Endothelial cell of umbilical vein (primary cell): ENCODE results near the gene RGP1. TPM values are rescaled to one million over a fixed set of nuclear protein-coding genes. Genes with fewer than 3 reads are reported as not detected.

ENCODE experiments used
- BruUV-seq: library from RNA; stranded (reverse); fragments of 400-500 nt; replicated peaks from 2 replicates; lab custom pipeline; 2021; lab: Mats Ljungman, UMichigan
- CTCF ChIA-PET: fragments of 300-600, 350-600 bp; sonication (Branson Sonifier 250); formaldehyde crosslinking; loops from one replicate; lab custom pipeline; 2021; ENCODE audit warnings: antibody characterized with exemption, inconsistent platforms; lab: Charles Lee
- POLR2A ChIA-PET: fragments of 300-600, 350-600 bp; sonication (Branson Sonifier 250); formaldehyde crosslinking; loops from one replicate; lab custom pipeline; 2021; ENCODE audit warnings: antibody characterized with exemption, inconsistent platforms; lab: Charles Lee
- DNase-seq: peaks from one replicate; pipeline ENCODE4 v3.0.0-alpha.2; 2011; ENCODE audit warnings: low read depth, low spot score
- FAIRE-seq: peaks from 2 replicates; lab custom pipeline; 2011; peaks lifted over from hg19 to GRCh38; lab: Jason Lieb, UNC
- H2AFZ ChIP-seq: 2 replicates; pipeline ENCODE4 v1.6.0; 2012; ENCODE audit warnings: low read depth, low read length, control low read depth, inconsistent platforms
- H3K27ac ChIP-seq: 2 replicates; pipeline ENCODE4 v1.5.1; 2011; ENCODE audit warnings: low read depth, mild to moderate bottlenecking, control low read depth, low read length, moderate library complexity; ENCODE audit not compliant: insufficient read depth
- H3K27me3 ChIP-seq, 2 experiments: 2 replicates each; pipeline versions ENCODE4 v1.6.0 to v1.6.1; 2011; ENCODE audit warnings: low read length in 2 of 2, mixed read lengths in 1 of 2; ENCODE audit not compliant: control insufficient read depth in 2 of 2, insufficient read depth in 2 of 2
- H3K36me3 ChIP-seq, 2 experiments: 2 replicates in 1 of 2; 3 replicates in 1 of 2; pipeline ENCODE4 v1.5.1; 2011; ENCODE audit warnings: low read length in 2 of 2, mild to moderate bottlenecking in 1 of 2, moderate library complexity in 1 of 2; ENCODE audit not compliant: control insufficient read depth in 2 of 2, insufficient read depth in 2 of 2; ENCODE audit errors: extremely low read depth in 1 of 2
- H3K4me1 ChIP-seq: 3 replicates; pipeline ENCODE4 v1.5.1; 2011; ENCODE audit warnings: mild to moderate bottlenecking, low read length; ENCODE audit not compliant: control insufficient read depth, insufficient read depth; ENCODE audit errors: extremely low read depth
- H3K4me2 ChIP-seq: 2 replicates; pipeline ENCODE4 v1.6.1; 2011; ENCODE audit warnings: low read length, control low read depth, mixed read lengths; ENCODE audit not compliant: insufficient read depth
- H3K4me3 ChIP-seq, 3 experiments: fragments of 200-600 bp in 1 of 3; sonication (generic), shearing (Covaris generic) in 1 of 3; replicated peaks in 1 of 3; 2 replicates each; pipeline ENCODE4 v1.5.1; 2011 to 2016; ENCODE audit warnings: control low read depth in 3 of 3, low read length in 3 of 3, mild to moderate bottlenecking in 2 of 3, inconsistent platforms in 1 of 3, low read depth in 1 of 3, moderate library complexity in 1 of 3; ENCODE audit not compliant: insufficient read depth in 1 of 3
- H3K79me2 ChIP-seq: 2 replicates; pipeline ENCODE4 v1.6.0; 2012; ENCODE audit warnings: low read length, inconsistent platforms; ENCODE audit not compliant: control insufficient read depth, insufficient read depth
- H3K9ac ChIP-seq: replicated peaks from 2 replicates; pipeline ENCODE3; 2011; ENCODE audit warnings: low read length, control low read depth; ENCODE audit not compliant: insufficient read depth; ENCODE audit errors: extremely low read depth
- H3K9me1 ChIP-seq: replicated peaks from 3 replicates; pipeline ENCODE4 v1.6.0; 2011; ENCODE audit warnings: mild to moderate bottlenecking, low read length; ENCODE audit not compliant: control insufficient read depth, insufficient read depth; ENCODE audit errors: extremely low read depth
- H3K9me3 ChIP-seq: replicated peaks from 2 replicates; pipeline ENCODE4 v1.5.1; 2012; ENCODE audit warnings: low read length, inconsistent platforms; ENCODE audit not compliant: control insufficient read depth, insufficient read depth
- H4K20me1 ChIP-seq: replicated peaks from 2 replicates; pipeline ENCODE3; 2011; ENCODE audit warnings: mild to moderate bottlenecking, low read length; ENCODE audit not compliant: control insufficient read depth, insufficient read depth; ENCODE audit errors: extremely low read depth
- CTCF ChIP-seq, 2 donors: IDR thresholded peaks; 1 replicate in 1 of 2; 2 replicates in 1 of 2; pipeline ENCODE4 v1.5.1; 2011; ENCODE audit warnings: low read length in 2 of 2, mild to moderate bottlenecking in 2 of 2, moderate library complexity in 2 of 2, control low read depth in 1 of 2, inconsistent platforms in 1 of 2, low read depth in 1 of 2; ENCODE audit not compliant: insufficient read depth in 1 of 2; ENCODE audit errors: extremely low read depth in 1 of 2
- EZH2 ChIP-seq: IDR thresholded peaks from 2 replicates; pipeline ENCODE4 v1.6.1; 2012; ENCODE audit warnings: borderline replicate concordance, low read depth, mild to moderate bottlenecking, moderate library complexity, low read length, inconsistent platforms; ENCODE audit not compliant: severe bottlenecking
- FOS ChIP-seq: IDR thresholded peaks from 2 replicates; pipeline ENCODE4 v1.6.1; 2011; ENCODE audit warnings: mild to moderate bottlenecking, low read length, moderate library complexity, borderline replicate concordance; ENCODE audit not compliant: insufficient read depth
- GATA2 ChIP-seq: IDR thresholded peaks from 2 replicates; pipeline ENCODE4 v1.7.0; 2011; ENCODE audit warnings: low read depth, mild to moderate bottlenecking, moderate library complexity, mixed read lengths, low read length; ENCODE audit not compliant: insufficient read length, insufficient read depth
- JUN ChIP-seq: IDR thresholded peaks from 2 replicates; pipeline ENCODE4 v1.6.1; 2011; ENCODE audit warnings: borderline replicate concordance, low read depth; ENCODE audit not compliant: insufficient read length, insufficient read depth
- MAX ChIP-seq: IDR thresholded peaks from 2 replicates; pipeline ENCODE4 v1.6.1; 2011; ENCODE audit not compliant: insufficient read depth, insufficient read length
- MYC ChIP-seq: IDR thresholded peaks from one replicate; pipeline ENCODE4 v1.6.1; 2011; ENCODE audit warnings: mild to moderate bottlenecking, low read depth, low read length
- POLR2A ChIP-seq: IDR thresholded peaks from 2 replicates; pipeline ENCODE4 v1.6.1; 2012; ENCODE audit warnings: low read depth, mild to moderate bottlenecking, control low read depth, low read length
- POLR2AphosphoS5 ChIP-seq: IDR thresholded peaks from 2 replicates; pipeline ENCODE4 v1.6.1; 2012; ENCODE audit warnings: low read depth, mild to moderate bottlenecking, control low read depth, low read length, moderate library complexity; ENCODE audit not compliant: insufficient read depth
- dilution Hi-C: fragments of 300-500 bp; cut with MboI; formaldehyde crosslinking; loops from one replicate; pipeline ENCODE4 v1.15.0; 2019; ENCODE audit warnings: low sequenced_read_pairs; ENCODE audit not compliant: extremely low pct_ligation_motif_present
- intact Hi-C: fragments of 100-400 bp; cut with micrococcal nuclease; formaldehyde crosslinking; loops from one replicate; pipeline ENCODE4 v1.10.0; 2022
- polyA plus RNA-seq, 4 experiments: library from polyadenylated mRNA; depleted of rRNA in 3 of 4; stranded (reverse) in 3 of 4; unstranded in 1 of 4; fragments of >200 nt; gene quantifications; 2 replicates each; pipeline versions ENCODE4 v1.2.1 to v1.2.3, GENCODE V29; 2011 to 2012; ENCODE audit warnings: missing spikeins in 1 of 4
- total RNA-seq: library from RNA; stranded (reverse); gene quantifications from 2 replicates; pipeline ENCODE4 v1.2.3, GENCODE V29; 2021

RGP1 gene
- total and polyA plus RNA-seq, 2 donors (not counting 3 experiments of a cell fraction or from before 2014, with no cell fraction given) = 15.0 to 29.0 TPM

- Histone ChIP-seq H3K9ac (peak overlapping the region; percentile 11), H2AFZ (no peak overlapping the region), H3K27me3 (no peaks in the 10 kb centered on the region), H3K9me3 (no peaks in the 10 kb centered on the region), H3K36me3 (no peaks in the 10 kb centered on the region), H3K4me2 (peak overlapping the region; percentile 13), H3K9me1 (no peaks in the 10 kb centered on the region), H3K4me1 (peaks cover 30% of the 10 kb centered on the region), H3K27ac (peak overlapping the region; percentile 43), H3K79me2 (no peaks in the 10 kb centered on the region), H3K4me3 (no peak overlapping the region), H4K20me1 (no peaks in the 10 kb centered on the region)
- DNase-seq = peak; percentile 78
- BruUV-seq = no TSS peak
- dilution Hi-C loops (no loop called here), intact Hi-C loops (loop anchor here (2.0 kb wide), 1 partner anchor 14 kb away; the partner anchor contains the start of gene SPAG8)
- TF ChIP-seq CTCF (IDR thresholded peaks at IDR 0.05; ENCODE audit: extremely low read depth in 1 of 2, insufficient read depth in 1 of 2, low read depth in 1 of 2, low read length in 2 of 2) (no peak), MAX (no peak), POLR2AphosphoS5 (peak; percentile 34), GATA2 (no peak), JUN (peak; percentile 42), EZH2 (no peak), MYC (no peak), POLR2A (no peak), FOS (peak; percentile 86)
- CTCF ChIA-PET = interaction anchor here (0.8 to 2.9 kb wide), 9 partner anchors 9 to 147 kb away, joined by 3 to 21 read pairs (median 5); partner anchors contain the start of genes HINT2 and TLN1
- peak; percentile 99 for FAIRE-seq
- POLR2A ChIA-PET = no interaction called here
Observed at GRCh38 chr9:35798658-35799374, 49.7 kb downstream of the RGP1 start.
